Caco-2 (cell line): ENCODE measurements around the gene CETP. TPM values are rescaled to one million over a fixed set of nuclear protein-coding genes. Genes with fewer than 3 reads are reported as not detected.

ENCODE experiments used
- BruUV-seq: library from RNA; stranded (reverse); fragments of 400-500 nt; replicated peaks from 2 replicates; lab custom pipeline; 2021; lab: Mats Ljungman, UMichigan
- CTCF ChIA-PET: fragments of 300-600 bp; sonication (Branson Sonifier 250); formaldehyde crosslinking; loops from one replicate; lab custom pipeline; 2022; ENCODE audit warnings: antibody characterized with exemption; lab: Charles Lee
- POLR2A ChIA-PET: fragments of 300-600 bp; sonication (Branson Sonifier 250); formaldehyde crosslinking; loops from one replicate; lab custom pipeline; 2022; ENCODE audit warnings: antibody characterized with exemption; lab: Charles Lee
- DNase-seq, 2 experiments: peaks; one replicate each; pipeline versions ENCODE4 v3.0.0 to v3.0.0-alpha.2; 2020 to 2022
- H3K27me3 ChIP-seq: replicated peaks from 2 replicates; pipeline ENCODE4 v1.6.0; 2011; ENCODE audit warnings: low read length; ENCODE audit not compliant: control insufficient read depth, insufficient read depth
- H3K36me3 ChIP-seq: 2 replicates; pipeline ENCODE4 v1.5.1; 2011; ENCODE audit warnings: low read length; ENCODE audit not compliant: control insufficient read depth, insufficient read depth
- H3K4me1 ChIP-seq: fragments of 250-450 bp; sonication (Bioruptor Pico); 2 replicates; pipeline ENCODE4 v1.5.1; 2020; ENCODE audit warnings: mild to moderate bottlenecking
- H3K4me3 ChIP-seq: 2 replicates; pipeline ENCODE4 v1.5.1; 2011; ENCODE audit warnings: low read depth, mild to moderate bottlenecking, control low read depth, low read length
- H3K9me3 ChIP-seq: fragments of 250-450 bp; sonication (Bioruptor Pico); 2 replicates; pipeline ENCODE4 v1.5.1; 2020; ENCODE audit warnings: mild to moderate bottlenecking, moderate library complexity
- H3K27ac Mint-ChIP-seq: one replicate; pipeline ENCODE4 v1.8.0; 2022; ENCODE audit warnings: mixed read lengths; ENCODE audit not compliant: unreplicated experiment
- H3K27me3 Mint-ChIP-seq: one replicate; pipeline ENCODE4 v1.8.0; 2022; ENCODE audit warnings: mixed read lengths; ENCODE audit not compliant: insufficient read depth, unreplicated experiment
- H3K36me3 Mint-ChIP-seq: one replicate; pipeline ENCODE4 v1.8.0; 2022; ENCODE audit warnings: mild to moderate bottlenecking, mixed read lengths; ENCODE audit not compliant: insufficient read depth, unreplicated experiment
- H3K4me1 Mint-ChIP-seq: one replicate; pipeline ENCODE4 v1.8.0; 2022; ENCODE audit warnings: low read depth, mixed read lengths; ENCODE audit not compliant: unreplicated experiment
- H3K4me3 Mint-ChIP-seq: one replicate; pipeline ENCODE4 v1.8.0; 2022; ENCODE audit warnings: mild to moderate bottlenecking, moderate library complexity, mixed read lengths; ENCODE audit not compliant: unreplicated experiment
- H3K9me3 Mint-ChIP-seq: one replicate; pipeline ENCODE4 v1.8.0; 2022; ENCODE audit warnings: mixed read lengths; ENCODE audit not compliant: unreplicated experiment
- CTCF ChIP-seq, 2 experiments: fragments of 200-600 bp in 1 of 2; IDR thresholded peaks; 1 replicate in 1 of 2; 2 replicates in 1 of 2; pipeline versions ENCODE4 v1.5.1 to v1.8.0; 2011 to 2022; ENCODE audit warnings: antibody characterized with exemption in 1 of 2, control low read depth in 1 of 2, inconsistent platforms in 1 of 2, low read depth in 1 of 2, low read length in 1 of 2, mild to moderate bottlenecking in 1 of 2, moderate library complexity in 1 of 2; ENCODE audit not compliant: insufficient read depth in 1 of 2, severe bottlenecking in 1 of 2, unreplicated experiment in 1 of 2
- intact Hi-C: fragments of 100-400 bp; cut with micrococcal nuclease; formaldehyde crosslinking; loops from one replicate; pipeline ENCODE4 v1.10.0; 2022; ENCODE audit not compliant: unreplicated experiment
- total RNA-seq: library from RNA; stranded (reverse); gene quantifications from 2 replicates; pipeline ENCODE4 v1.2.3, GENCODE V29; 2022

The CETP gene
- total RNA-seq, 1 experiment from 2014 or later: not detected

- H3K9me3 Mint-ChIP-seq: no peaks in the 10 kb centered on the region
- no peak overlapping the region for H3K27ac Mint-ChIP-seq
- H3K4me1 Mint-ChIP-seq: no peaks in the 10 kb centered on the region
Observed at GRCh38 chr16:56997264-56997663, 35.5 kb downstream of the CETP start.

GRCh38 chr16:56997931-56998330 is 36.2 kb downstream of the CETP start:
- BruUV-seq: no TSS peak
- Histone ChIP-seq H3K36me3 (no peaks in the 10 kb centered on the region), H3K9me3 (no peaks in the 10 kb centered on the region), H3K4me3 (no peak overlapping the region), H3K27me3 (peaks cover 1% of the 10 kb centered on the region), H3K4me1 (no peaks in the 10 kb centered on the region)
- Mint-ChIP-seq H3K27ac (no peak overlapping the region), H3K27me3 (peaks cover 3% of the 10 kb centered on the region), H3K4me3 (no peak overlapping the region), H3K4me1 (no peaks in the 10 kb centered on the region), H3K9me3 (no peaks in the 10 kb centered on the region), H3K36me3 (no peaks in the 10 kb centered on the region)
- intact Hi-C loops: no loop called here
- TF ChIP-seq CTCF (IDR thresholded peaks at IDR 0.05; ENCODE audit: insufficient read depth in 1 of 2, low read depth in 1 of 2, low read length in 1 of 2, severe bottlenecking in 1 of 2, unreplicated experiment in 1 of 2): no peak
- CTCF ChIA-PET: no interaction called here
- POLR2A ChIA-PET: no interaction called here
- peak in 1 of 2 experiments; percentile 13 for DNase-seq

More at GRCh38 chr16:56997264-56997663, 35.5 kb downstream of the CETP start:
- no peak for DNase-seq
- Histone ChIP-seq H3K4me1 (no peaks in the 10 kb centered on the region), H3K27me3 (peaks cover 1% of the 10 kb centered on the region), H3K4me3 (no peak overlapping the region), H3K36me3 (no peaks in the 10 kb centered on the region), H3K9me3 (no peaks in the 10 kb centered on the region)
- Mint-ChIP-seq H3K27me3 (peaks cover 3% of the 10 kb centered on the region), H3K36me3 (no peaks in the 10 kb centered on the region), H3K4me3 (no peak overlapping the region)
- ChIA-PET POLR2A (no interaction called here), CTCF (no interaction called here)
- no TSS peak for BruUV-seq
- TF ChIP-seq CTCF (IDR thresholded peaks at IDR 0.05; ENCODE audit: insufficient read depth in 1 of 2, low read depth in 1 of 2, low read length in 1 of 2, severe bottlenecking in 1 of 2, unreplicated experiment in 1 of 2): no peak
- intact Hi-C loops: no loop called here

GRCh38 chr16:56998352-56998751 is 36.6 kb downstream of the CETP start:
- intact Hi-C loops: no loop called here
- no peak for DNase-seq
- no peaks in the 10 kb centered on the region for H3K4me1 Mint-ChIP-seq
- H3K27ac Mint-ChIP-seq: no peak overlapping the region
- no peak overlapping the region for H3K4me3 Mint-ChIP-seq
- H3K4me3 ChIP-seq: no peak overlapping the region
- H3K27me3 Mint-ChIP-seq: peaks cover 3% of the 10 kb centered on the region
- no peak for TF ChIP-seq CTCF (IDR thresholded peaks at IDR 0.05; ENCODE audit: insufficient read depth in 1 of 2, low read depth in 1 of 2, low read length in 1 of 2, severe bottlenecking in 1 of 2, unreplicated experiment in 1 of 2)
- CTCF ChIA-PET: no interaction called here
- H3K27me3 ChIP-seq: peaks cover 1% of the 10 kb centered on the region
- no TSS peak for BruUV-seq
- no peaks in the 10 kb centered on the region for H3K9me3 ChIP-seq
- POLR2A ChIA-PET: no interaction called here
- H3K36me3 Mint-ChIP-seq: no peaks in the 10 kb centered on the region
- H3K36me3 ChIP-seq: no peaks in the 10 kb centered on the region
- H3K9me3 Mint-ChIP-seq: no peaks in the 10 kb centered on the region
- no peaks in the 10 kb centered on the region for H3K4me1 ChIP-seq
